Testis (tissue), 2 donors: ENCODE results near the gene MBNL3.

ENCODE experiments used
- POLR2A ChIP-seq: fragments of 450-650 bp; IDR thresholded peaks from one replicate; pipeline ENCODE4 v1.6.1; 2017; ENCODE audit warnings: antibody characterized with exemption, mild to moderate bottlenecking, moderate library complexity
- TF ChIP-seq, protein P1 (sequence below), 3 experiments: fragments of 450-650 bp in 2 of 3; fragments of 200-600 bp in 1 of 3; sonication (generic) in 1 of 3; IDR thresholded peaks; one replicate each; pipeline ENCODE4 v1.5.1; 2016 to 2019; ENCODE audit warnings: antibody characterized with exemption in 3 of 3, mild to moderate bottlenecking in 2 of 3, moderate library complexity in 1 of 3

DNA sequence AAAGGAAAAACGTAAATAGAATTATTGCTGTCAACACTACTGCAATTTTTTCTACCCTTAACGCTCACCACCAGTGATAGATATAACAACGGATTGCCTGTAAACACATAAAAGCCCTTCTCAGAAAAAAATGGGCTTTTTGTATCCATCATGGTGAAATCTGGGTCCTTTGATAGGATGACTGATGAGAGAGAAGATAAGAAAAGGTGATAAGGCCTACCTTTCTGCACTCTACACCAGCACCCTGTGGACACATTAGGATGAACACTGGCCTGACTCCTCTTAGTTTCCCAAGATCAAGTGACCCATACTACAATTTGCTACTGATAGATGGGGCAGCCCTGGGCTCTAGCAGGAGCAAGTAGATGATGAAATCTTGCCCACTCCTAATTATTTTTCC is 157.3 kb downstream of the MBNL3 start:
- TF ChIP-seq POLR2A = no peak
- TF ChIP-seq, protein P1, sequence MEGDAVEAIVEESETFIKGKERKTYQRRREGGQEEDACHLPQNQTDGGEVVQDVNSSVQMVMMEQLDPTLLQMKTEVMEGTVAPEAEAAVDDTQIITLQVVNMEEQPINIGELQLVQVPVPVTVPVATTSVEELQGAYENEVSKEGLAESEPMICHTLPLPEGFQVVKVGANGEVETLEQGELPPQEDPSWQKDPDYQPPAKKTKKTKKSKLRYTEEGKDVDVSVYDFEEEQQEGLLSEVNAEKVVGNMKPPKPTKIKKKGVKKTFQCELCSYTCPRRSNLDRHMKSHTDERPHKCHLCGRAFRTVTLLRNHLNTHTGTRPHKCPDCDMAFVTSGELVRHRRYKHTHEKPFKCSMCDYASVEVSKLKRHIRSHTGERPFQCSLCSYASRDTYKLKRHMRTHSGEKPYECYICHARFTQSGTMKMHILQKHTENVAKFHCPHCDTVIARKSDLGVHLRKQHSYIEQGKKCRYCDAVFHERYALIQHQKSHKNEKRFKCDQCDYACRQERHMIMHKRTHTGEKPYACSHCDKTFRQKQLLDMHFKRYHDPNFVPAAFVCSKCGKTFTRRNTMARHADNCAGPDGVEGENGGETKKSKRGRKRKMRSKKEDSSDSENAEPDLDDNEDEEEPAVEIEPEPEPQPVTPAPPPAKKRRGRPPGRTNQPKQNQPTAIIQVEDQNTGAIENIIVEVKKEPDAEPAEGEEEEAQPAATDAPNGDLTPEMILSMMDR (IDR thresholded peaks at IDR 0.05) = no peak
